ENCODE results near the gene ZNF354B. TPM values are rescaled to one million over a fixed set of nuclear protein-coding genes. Genes with fewer than 3 reads are reported as not detected.

Gene ZNF354B
- total and polyA plus RNA-seq, 2 donors (not counting 3 experiments of a cell fraction or from before 2014, with no cell fraction given): 6.3 to 17.6 TPM

DNA sequence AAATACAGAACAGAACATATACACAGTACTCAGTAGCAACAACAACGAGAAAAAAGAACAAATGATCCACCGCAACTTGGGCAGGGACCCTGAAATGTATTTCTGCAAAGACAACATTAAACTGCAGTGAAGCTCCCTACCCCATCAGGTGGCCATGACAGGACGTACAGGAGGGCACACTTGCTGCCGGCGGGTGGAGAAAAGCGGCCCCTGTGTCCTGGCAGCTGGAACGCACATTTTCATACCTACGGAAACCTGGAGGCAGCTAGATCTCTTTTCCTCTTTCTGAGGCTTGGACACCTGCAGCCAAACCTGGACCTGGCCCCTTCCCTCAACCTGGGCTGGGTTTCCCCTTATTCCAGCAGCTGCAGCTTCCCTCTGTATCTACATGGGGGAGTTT is 42.2 kb upstream of the ZNF354B start:
- FAIRE-seq (no peak), DNase-seq (ENCODE audit: low read depth, low spot score) (no peak)
- H3K4me1 ChIP-seq (ENCODE audit: control insufficient read depth, extremely low read depth, insufficient read depth, low read length): no peaks in the 10 kb centered on the region
- H4K20me1 ChIP-seq (replicated peaks; ENCODE audit: control insufficient read depth, extremely low read depth, insufficient read depth, low read length): no peaks in the 10 kb centered on the region
- H3K9me3 ChIP-seq (replicated peaks; ENCODE audit: control insufficient read depth, insufficient read depth, low read length): peaks cover 4% of the 10 kb centered on the region
- H3K9ac ChIP-seq (replicated peaks; ENCODE audit: extremely low read depth, insufficient read depth, low read length): no peak overlapping the region
- TF ChIP-seq EZH2 (IDR thresholded peaks at IDR 0.05; ENCODE audit: borderline replicate concordance, low read depth, low read length, severe bottlenecking) (no peak), JUN (IDR thresholded peaks at IDR 0.05; ENCODE audit: borderline replicate concordance, insufficient read depth, insufficient read length, low read depth) (no peak), MYC (IDR thresholded peaks at IDR 0.05; ENCODE audit: low read depth, low read length) (no peak), FOS (IDR thresholded peaks at IDR 0.05; ENCODE audit: borderline replicate concordance, insufficient read depth, low read length) (no peak), POLR2AphosphoS5 (IDR thresholded peaks at IDR 0.05; ENCODE audit: insufficient read depth, low read depth, low read length) (no peak), POLR2A (IDR thresholded peaks at IDR 0.05; ENCODE audit: low read depth, low read length) (no peak), GATA2 (IDR thresholded peaks at IDR 0.05; ENCODE audit: insufficient read depth, insufficient read length, low read depth, low read length) (no peak)
- TF ChIP-seq, protein P1, sequence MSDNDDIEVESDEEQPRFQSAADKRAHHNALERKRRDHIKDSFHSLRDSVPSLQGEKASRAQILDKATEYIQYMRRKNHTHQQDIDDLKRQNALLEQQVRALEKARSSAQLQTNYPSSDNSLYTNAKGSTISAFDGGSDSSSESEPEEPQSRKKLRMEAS (IDR thresholded peaks at IDR 0.05; ENCODE audit: insufficient read depth, insufficient read length): no peak
- TF ChIP-seq, protein P2, sequence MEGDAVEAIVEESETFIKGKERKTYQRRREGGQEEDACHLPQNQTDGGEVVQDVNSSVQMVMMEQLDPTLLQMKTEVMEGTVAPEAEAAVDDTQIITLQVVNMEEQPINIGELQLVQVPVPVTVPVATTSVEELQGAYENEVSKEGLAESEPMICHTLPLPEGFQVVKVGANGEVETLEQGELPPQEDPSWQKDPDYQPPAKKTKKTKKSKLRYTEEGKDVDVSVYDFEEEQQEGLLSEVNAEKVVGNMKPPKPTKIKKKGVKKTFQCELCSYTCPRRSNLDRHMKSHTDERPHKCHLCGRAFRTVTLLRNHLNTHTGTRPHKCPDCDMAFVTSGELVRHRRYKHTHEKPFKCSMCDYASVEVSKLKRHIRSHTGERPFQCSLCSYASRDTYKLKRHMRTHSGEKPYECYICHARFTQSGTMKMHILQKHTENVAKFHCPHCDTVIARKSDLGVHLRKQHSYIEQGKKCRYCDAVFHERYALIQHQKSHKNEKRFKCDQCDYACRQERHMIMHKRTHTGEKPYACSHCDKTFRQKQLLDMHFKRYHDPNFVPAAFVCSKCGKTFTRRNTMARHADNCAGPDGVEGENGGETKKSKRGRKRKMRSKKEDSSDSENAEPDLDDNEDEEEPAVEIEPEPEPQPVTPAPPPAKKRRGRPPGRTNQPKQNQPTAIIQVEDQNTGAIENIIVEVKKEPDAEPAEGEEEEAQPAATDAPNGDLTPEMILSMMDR (IDR thresholded peaks at IDR 0.05; ENCODE audit: extremely low read depth in 1 of 2, insufficient read depth in 1 of 2, low read depth in 1 of 2, low read length in 2 of 2): no peak
- H3K4me3 ChIP-seq (replicated peaks in 1 of 3; ENCODE audit: insufficient read depth in 1 of 3, low read depth in 1 of 3, low read length in 3 of 3): no peak overlapping the region
- H3K27me3 ChIP-seq (ENCODE audit: control insufficient read depth in 2 of 2, insufficient read depth in 2 of 2, low read length in 2 of 2): no peaks in the 10 kb centered on the region
- H2AFZ ChIP-seq (ENCODE audit: low read depth, low read length): no peak overlapping the region
- no peak overlapping the region for H3K4me2 ChIP-seq (ENCODE audit: insufficient read depth, low read length)
- no peaks in the 10 kb centered on the region for H3K79me2 ChIP-seq (ENCODE audit: control insufficient read depth, insufficient read depth, low read length)
- H3K9me1 ChIP-seq (replicated peaks; ENCODE audit: control insufficient read depth, extremely low read depth, insufficient read depth, low read length): no peaks in the 10 kb centered on the region
- no TSS peak for BruUV-seq (replicated peaks)
- dilution Hi-C loops (cut with MboI; ENCODE audit: extremely low pct_ligation_motif_present, low sequenced_read_pairs) (no loop called here), intact Hi-C loops (cut with micrococcal nuclease) (no loop called here)
- no peak overlapping the region for H3K27ac ChIP-seq (ENCODE audit: insufficient read depth, low read depth, low read length)
- H3K36me3 ChIP-seq (ENCODE audit: control insufficient read depth in 2 of 2, extremely low read depth in 1 of 2, insufficient read depth in 2 of 2, low read length in 2 of 2): no peaks in the 10 kb centered on the region
- POLR2A ChIA-PET: no interaction called here
- CTCF ChIA-PET: no interaction called here
